Measurements from ENCODE around the gene C5. TPM values are rescaled to one million over a fixed set of nuclear protein-coding genes. Genes with fewer than 3 reads are reported as not detected.

Gene C5
- total RNA-seq, 1 donor from 2014 or later = 1.0 TPM

GRCh38 chr9:121073038-121073437, 23.0 kb upstream of the C5 start:
- H3K4me3 Mint-ChIP-seq (ENCODE audit: unreplicated experiment) = no peak overlapping the region
- H3K27me3 Mint-ChIP-seq (ENCODE audit: unreplicated experiment) = peaks cover 17% of the 10 kb centered on the region
- H3K9me3 Mint-ChIP-seq (ENCODE audit: unreplicated experiment) = no peaks in the 10 kb centered on the region
- no peak overlapping the region for H3K27ac Mint-ChIP-seq (ENCODE audit: unreplicated experiment)
- TF ChIP-seq, protein P1, sequence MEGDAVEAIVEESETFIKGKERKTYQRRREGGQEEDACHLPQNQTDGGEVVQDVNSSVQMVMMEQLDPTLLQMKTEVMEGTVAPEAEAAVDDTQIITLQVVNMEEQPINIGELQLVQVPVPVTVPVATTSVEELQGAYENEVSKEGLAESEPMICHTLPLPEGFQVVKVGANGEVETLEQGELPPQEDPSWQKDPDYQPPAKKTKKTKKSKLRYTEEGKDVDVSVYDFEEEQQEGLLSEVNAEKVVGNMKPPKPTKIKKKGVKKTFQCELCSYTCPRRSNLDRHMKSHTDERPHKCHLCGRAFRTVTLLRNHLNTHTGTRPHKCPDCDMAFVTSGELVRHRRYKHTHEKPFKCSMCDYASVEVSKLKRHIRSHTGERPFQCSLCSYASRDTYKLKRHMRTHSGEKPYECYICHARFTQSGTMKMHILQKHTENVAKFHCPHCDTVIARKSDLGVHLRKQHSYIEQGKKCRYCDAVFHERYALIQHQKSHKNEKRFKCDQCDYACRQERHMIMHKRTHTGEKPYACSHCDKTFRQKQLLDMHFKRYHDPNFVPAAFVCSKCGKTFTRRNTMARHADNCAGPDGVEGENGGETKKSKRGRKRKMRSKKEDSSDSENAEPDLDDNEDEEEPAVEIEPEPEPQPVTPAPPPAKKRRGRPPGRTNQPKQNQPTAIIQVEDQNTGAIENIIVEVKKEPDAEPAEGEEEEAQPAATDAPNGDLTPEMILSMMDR (IDR thresholded peaks at IDR 0.05; ENCODE audit: partially characterized antibody, unreplicated experiment) = no peak
- H3K36me3 Mint-ChIP-seq (ENCODE audit: unreplicated experiment) = peaks cover 8% of the 10 kb centered on the region
- peaks cover 4% of the 10 kb centered on the region for H3K4me1 Mint-ChIP-seq (ENCODE audit: low read depth, unreplicated experiment)
- no peak for DNase-seq

- H3K4me3 Mint-ChIP-seq (ENCODE audit: unreplicated experiment) = no peak overlapping the region
- peaks cover 17% of the 10 kb centered on the region for H3K27me3 Mint-ChIP-seq (ENCODE audit: unreplicated experiment)
- no peak for DNase-seq
- H3K27ac Mint-ChIP-seq (ENCODE audit: unreplicated experiment) = no peak overlapping the region
- peaks cover 4% of the 10 kb centered on the region for H3K4me1 Mint-ChIP-seq (ENCODE audit: low read depth, unreplicated experiment)
- H3K9me3 Mint-ChIP-seq (ENCODE audit: unreplicated experiment) = no peaks in the 10 kb centered on the region
- H3K36me3 Mint-ChIP-seq (ENCODE audit: unreplicated experiment) = peaks cover 13% of the 10 kb centered on the region
- TF ChIP-seq, protein P1 (IDR thresholded peaks at IDR 0.05; ENCODE audit: partially characterized antibody, unreplicated experiment) = no peak
These were observed 21.8 kb upstream of the C5 start for GRCh38 chr9:121071756-121072421.

GRCh38 chr9:121071370-121071755, 21.3 kb upstream of the C5 start:
- Mint-ChIP-seq H3K36me3 (ENCODE audit: unreplicated experiment) (peaks cover 13% of the 10 kb centered on the region), H3K9me3 (ENCODE audit: unreplicated experiment) (no peaks in the 10 kb centered on the region), H3K4me3 (ENCODE audit: unreplicated experiment) (no peak overlapping the region), H3K4me1 (ENCODE audit: low read depth, unreplicated experiment) (peaks cover 4% of the 10 kb centered on the region), H3K27me3 (ENCODE audit: unreplicated experiment) (peaks cover 13% of the 10 kb centered on the region), H3K27ac (ENCODE audit: unreplicated experiment) (no peak overlapping the region)
- TF ChIP-seq, protein P1 (IDR thresholded peaks at IDR 0.05; ENCODE audit: partially characterized antibody, unreplicated experiment) = no peak
- DNase-seq = no peak

DNA sequence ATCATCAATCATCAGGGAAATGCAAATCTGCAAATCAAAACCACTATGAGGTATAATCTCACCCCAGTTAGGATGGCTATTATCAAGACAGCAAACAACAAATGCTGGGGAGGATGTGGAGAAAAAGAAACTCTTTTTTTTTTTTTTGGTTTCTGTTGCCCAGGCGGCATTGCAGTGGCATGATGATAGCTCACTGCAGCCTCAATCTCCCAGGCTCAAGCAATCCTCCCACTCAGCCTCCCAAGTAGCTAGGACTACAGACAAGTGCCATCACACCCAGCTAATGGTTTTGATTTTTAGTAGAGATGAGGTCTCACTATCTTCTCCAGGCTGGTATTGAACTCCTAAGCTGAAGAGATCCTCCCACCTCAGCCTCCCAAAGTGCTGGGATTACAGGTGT, 19.3 kb upstream of the C5 start:
- Mint-ChIP-seq H3K4me3 (ENCODE audit: unreplicated experiment) (no peak overlapping the region), H3K36me3 (ENCODE audit: unreplicated experiment) (peaks cover 13% of the 10 kb centered on the region), H3K27ac (ENCODE audit: unreplicated experiment) (no peak overlapping the region), H3K4me1 (ENCODE audit: low read depth, unreplicated experiment) (peaks cover 4% of the 10 kb centered on the region), H3K27me3 (ENCODE audit: unreplicated experiment) (peaks cover 8% of the 10 kb centered on the region), H3K9me3 (ENCODE audit: unreplicated experiment) (no peaks in the 10 kb centered on the region)
- TF ChIP-seq, protein P1 (IDR thresholded peaks at IDR 0.05; ENCODE audit: partially characterized antibody, unreplicated experiment) = no peak
- DNase-seq = no peak

DNA sequence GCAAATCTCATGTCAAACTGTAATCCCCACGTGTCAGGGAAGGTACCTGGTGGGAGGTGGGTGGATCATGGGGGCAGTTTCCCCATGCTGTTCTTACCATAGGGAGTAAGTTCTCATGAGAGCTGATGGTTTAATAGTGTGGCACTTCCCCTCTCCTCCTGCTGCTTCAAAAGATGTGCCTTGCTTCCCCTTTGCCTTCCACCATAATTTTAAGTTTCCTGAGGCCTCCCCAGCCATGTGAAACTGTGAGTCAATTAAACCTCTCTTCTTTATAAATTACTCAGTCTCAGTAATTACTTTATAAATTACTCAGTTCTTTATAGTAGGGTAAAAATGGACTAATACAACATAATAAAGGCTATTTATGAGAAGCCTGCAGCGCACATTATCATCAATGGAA, 17.6 kb upstream of the C5 start:
- Mint-ChIP-seq H3K27ac (ENCODE audit: unreplicated experiment) (no peak overlapping the region), H3K4me1 (ENCODE audit: low read depth, unreplicated experiment) (no peaks in the 10 kb centered on the region), H3K9me3 (ENCODE audit: unreplicated experiment) (no peaks in the 10 kb centered on the region), H3K27me3 (ENCODE audit: unreplicated experiment) (peaks cover 2% of the 10 kb centered on the region), H3K4me3 (ENCODE audit: unreplicated experiment) (no peak overlapping the region), H3K36me3 (ENCODE audit: unreplicated experiment) (peaks cover 10% of the 10 kb centered on the region)
- no peak for DNase-seq
- TF ChIP-seq, protein P1 (IDR thresholded peaks at IDR 0.05; ENCODE audit: partially characterized antibody, unreplicated experiment) = no peak

Measured in glutamatergic neuron (in vitro differentiated cells).